GM12878 (cell line): Measurements from ENCODE around the gene ATP12A. TPM values are rescaled to one million over a fixed set of nuclear protein-coding genes. Genes with fewer than 3 reads are reported as not detected.

Source experiments
- BCL11A ChIP-seq: IDR thresholded peaks from 2 replicates; pipeline ENCODE4 v1.6.1; 2011; ENCODE audit warnings: low read depth, low read length
- BRCA1 ChIP-seq: IDR thresholded peaks from 2 replicates; pipeline ENCODE4 v1.6.1; 2011; ENCODE audit warnings: low read depth, low read length, improper control_type of control experiment
- DPF2 ChIP-seq: fragments of 450-650 bp; IDR thresholded peaks from 2 replicates; pipeline ENCODE4 v1.6.1; 2017; ENCODE audit warnings: mild to moderate bottlenecking
- FOS ChIP-seq: IDR thresholded peaks from 3 replicates; pipeline ENCODE4 v1.6.1; 2011; ENCODE audit warnings: borderline replicate concordance; ENCODE audit not compliant: insufficient read length; ENCODE audit errors: extremely low read depth
- HDAC2 ChIP-seq: fragments of 200-600 bp; sonication (generic); IDR thresholded peaks from 2 replicates; pipeline ENCODE4 v1.6.1; 2017
- HDAC6 ChIP-seq: fragments of 200-600 bp; sonication (generic); IDR thresholded peaks from one replicate; pipeline ENCODE4 v1.8.0; 2017; ENCODE audit warnings: antibody characterized with exemption; ENCODE audit not compliant: unreplicated experiment
- KAT2A ChIP-seq: conservative IDR thresholded peaks from 2 replicates; pipeline ENCODE4 v1.6.1; 2011; ENCODE audit warnings: low read depth, low read length; ENCODE audit not compliant: control insufficient read depth
- MEF2A ChIP-seq: IDR thresholded peaks from 2 replicates; pipeline ENCODE4 v1.6.1; 2011; ENCODE audit warnings: low read depth, mild to moderate bottlenecking, low read length, moderate library complexity; ENCODE audit not compliant: insufficient read depth
- NR2C1 ChIP-seq: fragments of 450-650 bp; IDR thresholded peaks from 2 replicates; pipeline ENCODE4 v1.6.1; 2017; ENCODE audit warnings: antibody characterized with exemption, mild to moderate bottlenecking, moderate library complexity
- PAX8 ChIP-seq: fragments of 450-650 bp; IDR thresholded peaks from 2 replicates; pipeline ENCODE4 v1.6.1; 2017; ENCODE audit warnings: mild to moderate bottlenecking, moderate library complexity
- PML ChIP-seq: IDR thresholded peaks from 2 replicates; pipeline ENCODE4 v1.6.1; 2012; ENCODE audit warnings: low read length, inconsistent platforms
- REST ChIP-seq: IDR thresholded peaks from 2 replicates; pipeline ENCODE4 v1.6.1; 2012; ENCODE audit warnings: mild to moderate bottlenecking, low read depth, low read length
- SKIL ChIP-seq: fragments of 450-650 bp; IDR thresholded peaks from 2 replicates; pipeline ENCODE4 v1.6.1; 2017; ENCODE audit warnings: mild to moderate bottlenecking, low read depth, inconsistent platforms; ENCODE audit not compliant: poor library complexity, severe bottlenecking
- SMC3 ChIP-seq: IDR thresholded peaks from 2 replicates; pipeline ENCODE4 v1.6.1; 2011; ENCODE audit warnings: low read length, improper control_type of control experiment, borderline replicate concordance
- USF2 ChIP-seq: IDR thresholded peaks from 2 replicates; pipeline ENCODE4 v1.6.1; 2011; ENCODE audit warnings: low read depth, low read length, improper control_type of control experiment, borderline replicate concordance
- WRNIP1 ChIP-seq: IDR thresholded peaks from 2 replicates; pipeline ENCODE4 v1.6.1; 2011; ENCODE audit warnings: low read depth, low read length, improper control_type of control experiment, borderline replicate concordance
- ZNF24 ChIP-seq: fragments of 450-650 bp; IDR thresholded peaks from 2 replicates; pipeline ENCODE4 v1.6.1; 2017; ENCODE audit warnings: antibody characterized with exemption, mild to moderate bottlenecking
- polyA plus RNA-seq, 11 experiments: library from polyadenylated mRNA; depleted of rRNA in 4 of 11; unstranded in 6 of 11; stranded (reverse) in 5 of 11; fragments of >200 nt; fragmentation: Nextera tagmentation in 4 of 11; fragmentation: Illumina TruSeq in 1 of 11; extraction: Ambion mirVana in 4 of 11; extraction: Trizol in 1 of 11; gene quantifications; 1 replicate in 1 of 11; 2 replicates in 10 of 11; pipeline versions ENCODE4 v1.2.1 to v1.2.3, GENCODE V29; 2011 to 2016; ENCODE audit warnings: inconsistent platforms in 2 of 11, missing spikeins in 2 of 11, low read depth in 1 of 11
- total RNA-seq, 4 experiments: library from RNA; depleted of rRNA in 3 of 4; stranded (reverse); fragments of >200 nt in 3 of 4; fragmentation: Illumina TruSeq in 1 of 4; extraction: Trizol in 1 of 4; gene quantifications; 2 replicates each; pipeline versions ENCODE4 v1.2.1 to v1.2.3, GENCODE V29; 2013 to 2021
- TF ChIP-seq, protein P1 (sequence below): fragments of 450-650 bp; formaldehyde crosslinking; IDR thresholded peaks from 2 replicates; pipeline ENCODE4 v1.4.0; 2022; ENCODE audit warnings: mild to moderate bottlenecking, moderate library complexity
- TF ChIP-seq, protein P2 (sequence below): fragments of 450-650 bp; conservative IDR thresholded peaks from 2 replicates; pipeline ENCODE4 v1.6.1; 2017; ENCODE audit warnings: mild to moderate bottlenecking, moderate library complexity

Gene ATP12A
- total and polyA plus RNA-seq, 10 of the 15 experiments (the other 5 are each of a cell fraction or from before 2014, with no cell fraction given), result 0.02 to 0.08 (median 0.04) TPM; not detected in 6

DNA sequence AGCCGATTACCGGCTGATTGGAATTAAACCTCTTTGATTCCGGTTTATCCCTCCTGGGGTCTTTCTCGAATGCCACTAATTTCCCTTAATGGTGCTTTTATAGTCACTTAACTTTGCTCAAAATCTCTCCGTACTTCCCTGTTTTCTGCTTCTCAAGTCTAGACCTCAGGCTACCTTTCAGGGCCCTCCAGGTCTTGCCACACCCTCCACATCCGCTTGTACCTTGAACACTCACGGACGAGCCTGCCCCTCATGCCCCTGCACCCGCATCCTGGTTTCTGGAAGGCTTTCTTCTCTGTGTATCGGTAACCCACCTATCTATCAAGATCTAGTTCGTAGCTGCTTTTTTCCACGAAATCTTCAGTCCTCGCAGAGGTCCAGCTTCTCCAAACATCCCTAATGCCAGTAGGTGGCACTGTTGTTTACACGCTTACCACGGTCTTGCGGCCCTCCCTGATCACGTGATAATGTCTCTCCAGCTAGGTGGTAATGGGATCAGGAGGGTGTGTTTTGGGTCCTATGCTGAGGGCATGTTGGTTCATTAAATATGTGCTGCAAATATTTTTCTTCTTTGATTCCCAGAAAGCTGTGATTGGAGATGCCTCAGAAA is 13.8 kb downstream of the ATP12A start (continued):
- TF ChIP-seq KAT2A (no peak), DPF2 (no peak), MEF2A (no peak), BCL11A (no peak), SKIL (no peak), USF2 (peak; percentile 53), WRNIP1 (no peak), REST (no peak), BRCA1 (no peak), FOS (no peak), HDAC6 (no peak), PAX8 (no peak), SMC3 (peak; percentile 77), PML (no peak), NR2C1 (no peak), ZNF24 (no peak), HDAC2 (no peak)
- TF ChIP-seq, protein P1, sequence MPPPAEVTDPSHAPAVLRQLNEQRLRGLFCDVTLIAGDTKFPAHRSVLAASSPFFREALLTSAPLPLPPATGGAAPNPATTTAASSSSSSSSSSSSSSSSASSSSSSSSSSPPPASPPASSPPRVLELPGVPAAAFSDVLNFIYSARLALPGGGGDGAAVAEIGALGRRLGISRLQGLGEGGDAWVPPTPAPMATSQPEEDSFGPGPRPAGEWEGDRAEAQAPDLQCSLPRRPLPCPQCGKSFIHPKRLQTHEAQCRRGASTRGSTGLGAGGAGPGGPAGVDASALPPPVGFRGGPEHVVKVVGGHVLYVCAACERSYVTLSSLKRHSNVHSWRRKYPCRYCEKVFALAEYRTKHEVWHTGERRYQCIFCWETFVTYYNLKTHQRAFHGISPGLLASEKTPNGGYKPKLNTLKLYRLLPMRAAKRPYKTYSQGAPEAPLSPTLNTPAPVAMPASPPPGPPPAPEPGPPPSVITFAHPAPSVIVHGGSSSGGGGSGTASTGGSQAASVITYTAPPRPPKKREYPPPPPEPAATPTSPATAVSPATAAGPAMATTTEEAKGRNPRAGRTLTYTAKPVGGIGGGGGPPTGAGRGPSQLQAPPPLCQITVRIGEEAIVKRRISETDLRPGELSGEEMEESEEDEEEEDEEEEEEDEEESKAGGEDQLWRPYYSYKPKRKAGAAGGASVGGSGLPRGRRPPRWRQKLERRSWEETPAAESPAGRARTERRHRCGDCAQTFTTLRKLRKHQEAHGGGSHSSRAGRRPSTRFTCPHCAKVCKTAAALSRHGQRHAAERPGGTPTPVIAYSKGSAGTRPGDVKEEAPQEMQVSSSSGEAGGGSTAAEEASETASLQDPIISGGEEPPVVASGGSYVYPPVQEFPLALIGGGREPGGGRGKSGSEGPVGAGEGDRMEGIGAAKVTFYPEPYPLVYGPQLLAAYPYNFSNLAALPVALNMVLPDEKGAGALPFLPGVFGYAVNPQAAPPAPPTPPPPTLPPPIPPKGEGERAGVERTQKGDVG (CRISPR knock-in tag), result no peak
- TF ChIP-seq, protein P2, sequence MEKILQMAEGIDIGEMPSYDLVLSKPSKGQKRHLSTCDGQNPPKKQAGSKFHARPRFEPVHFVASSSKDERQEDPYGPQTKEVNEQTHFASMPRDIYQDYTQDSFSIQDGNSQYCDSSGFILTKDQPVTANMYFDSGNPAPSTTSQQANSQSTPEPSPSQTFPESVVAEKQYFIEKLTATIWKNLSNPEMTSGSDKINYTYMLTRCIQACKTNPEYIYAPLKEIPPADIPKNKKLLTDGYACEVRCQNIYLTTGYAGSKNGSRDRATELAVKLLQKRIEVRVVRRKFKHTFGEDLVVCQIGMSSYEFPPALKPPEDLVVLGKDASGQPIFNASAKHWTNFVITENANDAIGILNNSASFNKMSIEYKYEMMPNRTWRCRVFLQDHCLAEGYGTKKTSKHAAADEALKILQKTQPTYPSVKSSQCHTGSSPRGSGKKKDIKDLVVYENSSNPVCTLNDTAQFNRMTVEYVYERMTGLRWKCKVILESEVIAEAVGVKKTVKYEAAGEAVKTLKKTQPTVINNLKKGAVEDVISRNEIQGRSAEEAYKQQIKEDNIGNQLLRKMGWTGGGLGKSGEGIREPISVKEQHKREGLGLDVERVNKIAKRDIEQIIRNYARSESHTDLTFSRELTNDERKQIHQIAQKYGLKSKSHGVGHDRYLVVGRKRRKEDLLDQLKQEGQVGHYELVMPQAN, result no peak
